Smooth muscle cell (in vitro differentiated cells): ENCODE results near the gene HFM1. TPM values are rescaled to one million over a fixed set of nuclear protein-coding genes. Genes with fewer than 3 reads are reported as not detected.

ENCODE experiments used
- DNase-seq: peaks from one replicate; lab custom pipeline; 2025; ENCODE audit not compliant: unreplicated experiment; lab: John Stamatoyannopoulos, UW
- H2AFZ ChIP-seq: fragments of 200-600 bp; sonication (generic); 2 replicates; pipeline ENCODE4 v1.6.0; 2016; ENCODE audit warnings: antibody characterized with exemption, low read depth, mild to moderate bottlenecking
- H3F3A ChIP-seq: fragments of 200-600 bp; sonication (generic); 2 replicates; pipeline ENCODE4 v1.6.0; 2017; ENCODE audit warnings: antibody characterized with exemption, low read depth
- H3K27ac ChIP-seq: fragments of 200-600 bp; sonication (generic); 2 replicates; pipeline ENCODE4 v1.5.1; 2016; ENCODE audit warnings: low read depth, mild to moderate bottlenecking
- H3K27me3 ChIP-seq: fragments of 200-600 bp; sonication (generic); 2 replicates; pipeline ENCODE4 v1.6.1; 2016; ENCODE audit warnings: low read depth, mild to moderate bottlenecking
- H3K36me3 ChIP-seq: fragments of 200-600 bp; sonication (generic); 2 replicates; pipeline ENCODE4 v1.5.1; 2016; ENCODE audit warnings: low read depth
- H3K4me1 ChIP-seq: fragments of 200-600 bp; sonication (generic); 2 replicates; pipeline ENCODE4 v1.5.1; 2016; ENCODE audit warnings: low read depth
- H3K4me2 ChIP-seq: fragments of 200-600 bp; sonication (generic); 2 replicates; pipeline ENCODE4 v1.6.0; 2016; ENCODE audit warnings: mild to moderate bottlenecking
- H3K4me3 ChIP-seq: fragments of 200-600 bp; sonication (generic); 2 replicates; pipeline ENCODE4 v1.5.1; 2016; ENCODE audit warnings: mild to moderate bottlenecking
- H3K79me2 ChIP-seq: fragments of 200-600 bp; sonication (generic); 2 replicates; pipeline ENCODE4 v1.6.0; 2016; ENCODE audit warnings: low read depth, mild to moderate bottlenecking
- H3K9ac ChIP-seq: fragments of 200-600 bp; sonication (generic); 2 replicates; pipeline ENCODE4 v1.6.0; 2016; ENCODE audit warnings: low read depth
- H3K9me3 ChIP-seq: fragments of 200-600 bp; sonication (generic); replicated peaks from 2 replicates; pipeline ENCODE4 v1.5.1; 2016; ENCODE audit warnings: low read depth
- H4K20me1 ChIP-seq: fragments of 200-600 bp; sonication (generic); 2 replicates; pipeline ENCODE4 v1.6.0; 2016; ENCODE audit warnings: low read depth
- WGBS: methylation state at CpG from one replicate; pipeline ENCODE4 v1.1.7; 2016; ENCODE audit warnings: low lambda C conversion rate; 5-methylcytosine and 5-hydroxymethylcytosine counted together
- polyA plus RNA-seq: library from polyadenylated mRNA; unstranded; fragments of >200 nt; fragmentation: Nextera tagmentation; extraction: Ambion mirVana; gene quantifications from 2 replicates; pipeline ENCODE4 v1.2.1, GENCODE V29; 2016
- total RNA-seq: library from RNA; depleted of rRNA; stranded (reverse); fragments of >200 nt; gene quantifications from 2 replicates; pipeline ENCODE4 v1.2.3, GENCODE V29; 2014
- TF ChIP-seq, protein P1 (sequence below): fragments of 200-600 bp; sonication (generic); IDR thresholded peaks from 2 replicates; pipeline ENCODE4 v1.5.1; 2017; ENCODE audit warnings: borderline replicate concordance, mild to moderate bottlenecking, antibody characterized with exemption; ENCODE audit not compliant: insufficient read depth, poor library complexity, severe bottlenecking

Gene HFM1
- total and polyA plus RNA-seq, 2 experiments from 2014 or later, result 0.31 to 1.0 TPM

DNA sequence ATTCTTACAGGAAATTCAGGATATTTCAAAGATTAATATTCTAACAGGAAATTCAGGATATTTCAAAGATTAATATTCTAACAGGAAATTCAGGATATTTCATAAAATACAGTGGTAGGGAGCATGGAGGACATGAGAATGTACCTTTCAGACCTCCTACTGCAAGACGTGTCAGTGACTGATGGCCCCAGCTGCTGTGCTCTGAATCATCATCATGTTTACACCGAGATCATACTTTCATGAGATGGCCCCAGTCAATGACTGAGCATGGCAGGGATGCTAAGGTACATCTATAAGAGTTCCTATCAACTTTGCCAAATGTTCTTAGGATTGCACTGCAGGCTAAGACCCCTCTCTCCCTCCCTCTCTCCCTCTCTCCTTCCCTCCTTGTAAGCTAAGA, 69.0 kb downstream of the HFM1 start:
- Histone ChIP-seq H3K79me2 (no peaks in the 10 kb centered on the region), H3K9ac (no peak overlapping the region), H3K27ac (no peak overlapping the region), H4K20me1 (no peaks in the 10 kb centered on the region), H3K36me3 (no peaks in the 10 kb centered on the region), H3K4me2 (no peak overlapping the region), H3K4me1 (no peaks in the 10 kb centered on the region), H2AFZ (no peak overlapping the region), H3K9me3 (no peaks in the 10 kb centered on the region), H3K27me3 (no peaks in the 10 kb centered on the region), H3F3A (no peaks in the 10 kb centered on the region), H3K4me3 (no peak overlapping the region)
- DNase-seq, result no peak
- TF ChIP-seq, protein P1, sequence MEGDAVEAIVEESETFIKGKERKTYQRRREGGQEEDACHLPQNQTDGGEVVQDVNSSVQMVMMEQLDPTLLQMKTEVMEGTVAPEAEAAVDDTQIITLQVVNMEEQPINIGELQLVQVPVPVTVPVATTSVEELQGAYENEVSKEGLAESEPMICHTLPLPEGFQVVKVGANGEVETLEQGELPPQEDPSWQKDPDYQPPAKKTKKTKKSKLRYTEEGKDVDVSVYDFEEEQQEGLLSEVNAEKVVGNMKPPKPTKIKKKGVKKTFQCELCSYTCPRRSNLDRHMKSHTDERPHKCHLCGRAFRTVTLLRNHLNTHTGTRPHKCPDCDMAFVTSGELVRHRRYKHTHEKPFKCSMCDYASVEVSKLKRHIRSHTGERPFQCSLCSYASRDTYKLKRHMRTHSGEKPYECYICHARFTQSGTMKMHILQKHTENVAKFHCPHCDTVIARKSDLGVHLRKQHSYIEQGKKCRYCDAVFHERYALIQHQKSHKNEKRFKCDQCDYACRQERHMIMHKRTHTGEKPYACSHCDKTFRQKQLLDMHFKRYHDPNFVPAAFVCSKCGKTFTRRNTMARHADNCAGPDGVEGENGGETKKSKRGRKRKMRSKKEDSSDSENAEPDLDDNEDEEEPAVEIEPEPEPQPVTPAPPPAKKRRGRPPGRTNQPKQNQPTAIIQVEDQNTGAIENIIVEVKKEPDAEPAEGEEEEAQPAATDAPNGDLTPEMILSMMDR, result no peak
- 74% methylated on average over 2 of the region's 2 CpGs for WGBS

DNA sequence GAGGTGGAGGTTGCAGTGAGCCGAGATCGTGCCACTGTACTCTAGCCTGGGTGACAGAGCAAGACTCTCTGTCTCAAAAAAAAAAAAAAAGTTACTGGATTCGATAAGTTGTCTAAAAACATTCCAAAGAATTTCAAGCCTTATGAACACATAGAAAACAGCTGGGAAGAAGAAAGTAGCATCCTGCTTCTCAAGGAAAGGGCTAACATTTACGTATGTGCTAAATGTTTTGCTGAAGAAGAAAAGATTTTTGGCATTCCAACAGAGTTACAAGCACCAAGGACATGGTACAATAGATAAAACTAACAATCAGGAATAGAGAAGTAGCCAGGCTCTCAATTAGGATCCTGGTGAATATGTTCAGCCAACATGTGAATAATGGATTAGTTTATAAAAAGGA, 69.8 kb downstream of the HFM1 start:
- no peak overlapping the region for H3K4me3 ChIP-seq
- H3F3A ChIP-seq, result no peaks in the 10 kb centered on the region
- H4K20me1 ChIP-seq, result no peaks in the 10 kb centered on the region
- no peaks in the 10 kb centered on the region for H3K27me3 ChIP-seq
- H3K9me3 ChIP-seq, result no peaks in the 10 kb centered on the region
- H2AFZ ChIP-seq, result no peak overlapping the region
- no peaks in the 10 kb centered on the region for H3K36me3 ChIP-seq
- H3K27ac ChIP-seq, result no peak overlapping the region
- TF ChIP-seq, protein P1, result no peak
- no peaks in the 10 kb centered on the region for H3K4me1 ChIP-seq
- H3K9ac ChIP-seq, result no peak overlapping the region
- no peak for DNase-seq
- 87% methylated on average over 4 of the region's 4 CpGs for WGBS
- H3K79me2 ChIP-seq, result no peaks in the 10 kb centered on the region
- H3K4me2 ChIP-seq, result no peak overlapping the region

DNA sequence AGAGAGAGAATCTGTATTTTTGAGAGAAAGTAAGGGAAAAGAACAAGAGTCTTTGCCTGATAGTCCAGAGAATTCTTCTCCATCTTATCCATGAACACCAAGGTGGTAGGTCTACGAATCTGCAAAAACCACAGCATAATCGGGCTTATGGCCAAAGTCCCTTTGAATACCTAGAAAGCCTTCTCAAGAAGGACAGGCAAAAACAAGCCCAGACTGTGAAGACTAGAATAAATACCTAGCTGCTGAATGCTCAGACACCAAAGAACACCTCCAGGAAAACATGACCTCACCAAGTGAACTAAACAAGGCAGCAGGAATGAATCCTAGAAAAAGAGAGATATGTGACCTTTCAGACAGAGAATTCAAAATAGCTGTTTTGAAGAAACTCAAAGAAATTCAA, 79.2 kb downstream of the HFM1 start:
- no peak overlapping the region for H2AFZ ChIP-seq
- H3K9me3 ChIP-seq, result no peaks in the 10 kb centered on the region
- H3K4me3 ChIP-seq, result no peak overlapping the region
- H3K4me1 ChIP-seq, result no peaks in the 10 kb centered on the region
- DNase-seq, result no peak
- no peak overlapping the region for H3K9ac ChIP-seq
- H3K27ac ChIP-seq, result no peak overlapping the region
- TF ChIP-seq, protein P1, result no peak
- H4K20me1 ChIP-seq, result no peaks in the 10 kb centered on the region
- H3K27me3 ChIP-seq, result no peaks in the 10 kb centered on the region
- no peak overlapping the region for H3K4me2 ChIP-seq
- WGBS, result 77% methylated on average over 2 of the region's 2 CpGs
- no peaks in the 10 kb centered on the region for H3K36me3 ChIP-seq
- H3K79me2 ChIP-seq, result no peaks in the 10 kb centered on the region
- H3F3A ChIP-seq, result no peaks in the 10 kb centered on the region

DNA sequence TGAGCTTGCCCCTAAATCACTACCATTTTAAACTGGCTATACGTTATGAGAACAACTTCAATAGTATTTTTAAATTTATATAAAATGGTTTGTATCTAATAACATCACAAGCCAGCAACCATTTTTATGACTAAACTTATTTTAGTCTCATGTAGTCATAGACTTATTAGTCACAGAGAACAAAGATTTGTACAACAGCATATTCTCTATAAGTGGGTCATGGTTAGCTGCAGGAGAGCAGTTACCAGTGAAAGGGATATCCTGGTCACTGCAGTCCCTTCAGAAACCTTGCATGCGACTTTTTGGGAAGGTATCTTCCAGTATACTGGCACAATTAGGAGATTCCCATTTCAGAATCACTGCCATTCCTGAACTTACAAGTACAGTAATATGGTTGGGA, 90.0 kb downstream of the HFM1 start:
- Histone ChIP-seq H2AFZ (no peak overlapping the region), H3K4me1 (no peaks in the 10 kb centered on the region), H3K9ac (no peak overlapping the region), H3K36me3 (no peaks in the 10 kb centered on the region), H3K4me3 (no peak overlapping the region), H3K27ac (no peak overlapping the region), H3K27me3 (no peaks in the 10 kb centered on the region), H3K4me2 (no peak overlapping the region), H3K9me3 (no peaks in the 10 kb centered on the region), H3K79me2 (no peaks in the 10 kb centered on the region), H3F3A (no peaks in the 10 kb centered on the region), H4K20me1 (no peaks in the 10 kb centered on the region)
- WGBS, result 89% methylated on average over 2 of the region's 2 CpGs
- no peak for DNase-seq
- TF ChIP-seq, protein P1, result no peak
